Fibroblast of villous mesenchyme (primary cell): Measurements from ENCODE around the gene FBXL13. TPM values are rescaled to one million over a fixed set of nuclear protein-coding genes. Genes with fewer than 3 reads are reported as not detected.

ENCODE experiments used
- DNase-seq: peaks from one replicate; pipeline ENCODE4 v3.0.0-alpha.2; 2010; ENCODE audit warnings: low read depth
- H3K4me3 ChIP-seq: 2 replicates; pipeline ENCODE4 v1.5.1; 2011; ENCODE audit warnings: low read depth, mild to moderate bottlenecking, low read length
- CTCF ChIP-seq: IDR thresholded peaks from 2 replicates; pipeline ENCODE4 v1.5.1; 2012; ENCODE audit warnings: low read depth, mild to moderate bottlenecking, low read length; ENCODE audit not compliant: insufficient read depth
- total RNA-seq: library from RNA; depleted of rRNA; stranded (reverse); fragments of >200 nt; gene quantifications from 2 replicates; pipeline ENCODE4 v1.2.3, GENCODE V29; 2012

FBXL13 gene
- total RNA-seq, 1 donor, result 2.2 TPM

GRCh38 chr7:102859799-102860125 lies 214.8 kb downstream of the FBXL13 start:
- DNase-seq, result no peak
- no peak for TF ChIP-seq CTCF
- no peak overlapping the region for H3K4me3 ChIP-seq

- peak; percentile 40 for DNase-seq
- H3K4me3 ChIP-seq, result no peak overlapping the region
- TF ChIP-seq CTCF, result no peak
These were observed 215.4 kb downstream of the FBXL13 start for GRCh38 chr7:102859084-102859798.

- no peak overlapping the region for H3K4me3 ChIP-seq
These were observed 218.6 kb downstream of the FBXL13 start for GRCh38 chr7:102856036-102856435.

GRCh38 chr7:102849538-102849937 lies 225.1 kb downstream of the FBXL13 start:
- no peak overlapping the region for H3K4me3 ChIP-seq
- TF ChIP-seq CTCF, result no peak
- no peak for DNase-seq

More at GRCh38 chr7:102856036-102856435, 218.6 kb downstream of the FBXL13 start:
- no peak for TF ChIP-seq CTCF
- peak; percentile 74 for DNase-seq

- TF ChIP-seq CTCF, result no peak
- peak; percentile 49 for DNase-seq
- no peak overlapping the region for H3K4me3 ChIP-seq
These were observed 225.5 kb downstream of the FBXL13 start for GRCh38 chr7:102849079-102849478.

- H3K4me3 ChIP-seq, result no peak overlapping the region
- TF ChIP-seq CTCF, result no peak
- DNase-seq, result no peak
These were observed 229.2 kb downstream of the FBXL13 start for GRCh38 chr7:102845346-102845745.

- no peak overlapping the region for H3K4me3 ChIP-seq
These were observed 230.7 kb downstream of the FBXL13 start for GRCh38 chr7:102843850-102844249.

More at GRCh38 chr7:102843850-102844249, 230.7 kb downstream of the FBXL13 start:
- no peak for DNase-seq
- no peak for TF ChIP-seq CTCF
